ENCODE measurements around the gene VAV2. TPM values are rescaled to one million over a fixed set of nuclear protein-coding genes. Genes with fewer than 3 reads are reported as not detected.
A peak's percentile ranks its signal among the peaks of the same experiment; 100 is the strongest.

VAV2 gene
- total RNA-seq, 1 experiment from 2014 or later: 25.0 TPM

DNA sequence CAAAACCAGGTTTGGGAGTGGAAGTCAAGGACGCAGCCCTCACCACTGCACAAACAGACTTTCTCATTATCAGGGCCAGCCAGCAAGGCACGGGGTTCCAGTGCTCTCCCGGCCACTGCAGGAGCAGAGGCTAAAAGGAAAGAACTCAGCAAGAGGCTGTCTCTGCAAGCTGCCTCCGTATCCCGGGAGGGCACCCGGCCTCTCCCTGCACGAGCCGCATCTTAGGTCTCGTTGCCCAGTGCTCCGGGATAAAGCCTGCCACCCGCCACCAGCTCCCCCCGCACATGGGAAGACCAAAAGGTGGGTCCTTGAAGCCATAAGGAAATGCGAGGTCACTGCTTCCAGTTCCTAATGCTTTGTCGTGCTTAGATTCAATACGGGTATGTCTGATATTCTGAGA, 136.8 kb downstream of the VAV2 start:
- peaks cover 32% of the 10 kb centered on the region for H3K36me3 ChIP-seq

DNA sequence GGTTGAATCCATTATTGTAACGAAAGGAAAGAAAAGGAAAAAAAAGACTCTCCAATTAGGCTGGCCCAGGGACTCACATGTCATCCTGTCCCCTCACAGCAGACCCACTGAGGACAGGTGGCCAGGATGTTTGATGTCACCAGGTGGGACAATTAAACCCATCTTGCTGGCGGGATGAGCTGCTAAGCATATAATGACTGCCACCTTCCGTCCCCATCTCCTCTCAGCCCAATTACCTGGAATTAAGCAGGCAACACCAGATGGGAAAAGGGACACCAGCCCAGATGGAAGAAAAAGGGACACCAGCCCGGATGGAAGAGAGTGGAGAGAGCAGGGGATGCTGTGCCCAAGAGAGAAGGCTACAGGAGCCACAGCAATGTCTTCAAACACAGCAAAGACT, 137.4 kb downstream of the VAV2 start:
- DNase-seq (ENCODE audit: low read depth in 1 of 2, low spot score in 2 of 2): no peak
- H3K27ac ChIP-seq: no peak overlapping the region
- H3K27me3 ChIP-seq (replicated peaks): no peaks in the 10 kb centered on the region
- no peaks in the 10 kb centered on the region for H3K4me1 ChIP-seq (replicated peaks)
- H3K4me3 ChIP-seq: no peak overlapping the region
- H3K9me3 ChIP-seq (replicated peaks): no peaks in the 10 kb centered on the region
- H3K36me3 ChIP-seq: peaks cover 35% of the 10 kb centered on the region

More for the DNA sequence above, 136.8 kb downstream of the VAV2 start:
- Histone ChIP-seq H3K27me3 (replicated peaks) (no peaks in the 10 kb centered on the region), H3K27ac (no peak overlapping the region), H3K9me3 (replicated peaks) (no peaks in the 10 kb centered on the region), H3K4me3 (no peak overlapping the region), H3K4me1 (replicated peaks) (no peaks in the 10 kb centered on the region)
- DNase-seq (ENCODE audit: low read depth in 1 of 2, low spot score in 2 of 2): no peak

DNA sequence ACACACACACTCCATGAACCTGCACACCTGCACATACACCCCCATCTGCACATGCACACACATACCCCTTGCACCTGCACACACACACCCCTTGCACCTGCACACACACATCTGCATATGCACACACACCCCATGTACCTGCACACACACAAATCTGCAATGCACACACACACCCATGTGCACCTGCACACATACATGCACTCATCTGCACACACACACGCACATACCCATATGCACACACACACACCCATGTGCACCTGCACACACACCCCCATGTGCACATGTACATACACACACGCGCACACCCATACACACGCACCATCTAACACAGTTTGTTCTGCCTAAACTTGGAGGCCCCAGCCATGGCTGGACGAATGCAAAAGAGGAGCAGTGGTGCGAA, 138.1 kb downstream of the VAV2 start:
- no peak for DNase-seq (ENCODE audit: low read depth in 1 of 2, low spot score in 2 of 2)
- Histone ChIP-seq H3K4me3 (no peak overlapping the region), H3K27me3 (replicated peaks) (no peaks in the 10 kb centered on the region), H3K36me3 (peaks cover 36% of the 10 kb centered on the region), H3K4me1 (replicated peaks) (no peaks in the 10 kb centered on the region), H3K9me3 (replicated peaks) (no peaks in the 10 kb centered on the region), H3K27ac (no peak overlapping the region)

DNA sequence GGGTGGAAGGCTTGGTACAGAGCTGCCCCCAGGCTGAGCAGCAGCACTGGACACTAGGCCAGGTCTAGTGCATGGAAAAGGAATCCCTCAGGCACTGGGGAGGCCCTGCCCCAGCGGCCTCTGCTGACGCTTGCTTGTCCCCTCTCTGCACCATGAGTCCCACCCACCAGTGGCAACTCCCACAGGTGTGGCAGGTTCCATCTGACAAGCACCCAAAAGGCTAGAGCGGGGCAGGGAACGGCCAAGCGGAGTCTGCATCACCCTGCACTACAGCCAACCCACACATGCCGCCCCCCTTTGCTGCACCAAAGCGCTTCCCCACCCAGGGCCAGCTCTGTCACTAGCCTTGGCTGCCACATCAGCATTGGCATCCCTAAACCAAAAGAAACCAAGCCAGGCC, 138.8 kb downstream of the VAV2 start:
- Histone ChIP-seq H3K36me3 (peaks cover 39% of the 10 kb centered on the region), H3K4me1 (replicated peaks) (no peaks in the 10 kb centered on the region), H3K27me3 (replicated peaks) (no peaks in the 10 kb centered on the region), H3K9me3 (replicated peaks) (no peaks in the 10 kb centered on the region), H3K27ac (no peak overlapping the region), H3K4me3 (no peak overlapping the region)
- no peak for DNase-seq (ENCODE audit: low read depth in 1 of 2, low spot score in 2 of 2)

DNA sequence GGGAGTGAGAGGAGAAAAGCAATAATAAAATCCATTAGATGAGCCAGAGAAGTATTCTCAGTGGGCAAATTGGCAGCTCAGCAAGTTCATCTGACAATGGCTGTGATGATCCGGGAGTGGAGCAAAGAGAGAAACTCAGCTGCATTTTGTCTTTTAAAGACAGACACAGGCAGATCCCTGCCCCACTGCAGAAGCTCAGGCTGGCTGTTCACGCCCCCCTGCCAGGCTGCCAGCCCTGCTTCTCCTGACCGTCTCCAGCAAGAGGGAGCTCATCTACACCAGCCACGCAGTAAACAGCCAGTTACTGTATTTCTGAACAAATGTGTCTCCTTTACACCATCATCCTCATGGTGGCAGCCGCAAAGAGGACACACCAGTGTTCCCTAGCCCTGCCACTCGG, 139.7 kb downstream of the VAV2 start:
- Histone ChIP-seq H3K9me3 (replicated peaks) (no peaks in the 10 kb centered on the region), H3K27ac (no peak overlapping the region), H3K4me3 (no peak overlapping the region), H3K4me1 (replicated peaks) (no peaks in the 10 kb centered on the region), H3K27me3 (replicated peaks) (no peaks in the 10 kb centered on the region), H3K36me3 (peaks cover 35% of the 10 kb centered on the region)
- DNase-seq (ENCODE audit: low read depth in 1 of 2, low spot score in 2 of 2): no peak

GRCh38 chr9:133851693-133852092, 140.4 kb downstream of the VAV2 start:
- Histone ChIP-seq H3K4me1 (replicated peaks) (no peaks in the 10 kb centered on the region), H3K4me3 (no peak overlapping the region), H3K9me3 (replicated peaks) (no peaks in the 10 kb centered on the region), H3K27me3 (replicated peaks) (no peaks in the 10 kb centered on the region), H3K36me3 (peaks cover 36% of the 10 kb centered on the region), H3K27ac (no peak overlapping the region)
- no peak for DNase-seq (ENCODE audit: low read depth in 1 of 2, low spot score in 2 of 2)

- DNase-seq (ENCODE audit: low read depth in 1 of 2, low spot score in 2 of 2): no peak
These were observed 141.2 kb downstream of the VAV2 start for GRCh38 chr9:133850937-133851336.

DNA sequence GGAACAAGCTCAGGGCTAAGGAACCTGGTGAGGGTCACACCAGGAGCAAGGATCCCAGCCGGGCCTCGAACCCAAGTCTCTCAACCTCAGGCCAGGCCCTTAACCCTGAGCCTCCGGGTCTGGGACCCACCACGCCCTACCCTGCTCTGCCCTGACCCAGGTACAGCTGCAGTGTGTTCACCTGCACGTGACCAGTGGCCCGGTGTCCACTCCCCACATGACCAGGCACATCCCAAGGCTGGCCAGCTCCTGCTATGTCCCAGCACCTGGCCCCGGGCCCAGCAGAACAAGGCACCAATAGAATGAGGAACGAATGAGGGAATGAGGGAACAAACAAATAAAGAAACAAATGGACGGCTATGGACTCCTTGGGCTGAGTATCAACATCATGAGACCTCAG, 142.0 kb downstream of the VAV2 start:
- peaks cover 29% of the 10 kb centered on the region for H3K36me3 ChIP-seq
- no peaks in the 10 kb centered on the region for H3K9me3 ChIP-seq (replicated peaks)
- no peaks in the 10 kb centered on the region for H3K27me3 ChIP-seq (replicated peaks)
- no peak for DNase-seq (ENCODE audit: low read depth in 1 of 2, low spot score in 2 of 2)
- peaks cover 5% of the 10 kb centered on the region for H3K4me1 ChIP-seq (replicated peaks)
- H3K27ac ChIP-seq: no peak overlapping the region
- H3K4me3 ChIP-seq: no peak overlapping the region

More at GRCh38 chr9:133850937-133851336, 141.2 kb downstream of the VAV2 start:
- Histone ChIP-seq H3K27ac (no peak overlapping the region), H3K36me3 (peaks cover 33% of the 10 kb centered on the region), H3K27me3 (replicated peaks) (no peaks in the 10 kb centered on the region), H3K4me1 (replicated peaks) (no peaks in the 10 kb centered on the region), H3K4me3 (no peak overlapping the region), H3K9me3 (replicated peaks) (no peaks in the 10 kb centered on the region)

DNA sequence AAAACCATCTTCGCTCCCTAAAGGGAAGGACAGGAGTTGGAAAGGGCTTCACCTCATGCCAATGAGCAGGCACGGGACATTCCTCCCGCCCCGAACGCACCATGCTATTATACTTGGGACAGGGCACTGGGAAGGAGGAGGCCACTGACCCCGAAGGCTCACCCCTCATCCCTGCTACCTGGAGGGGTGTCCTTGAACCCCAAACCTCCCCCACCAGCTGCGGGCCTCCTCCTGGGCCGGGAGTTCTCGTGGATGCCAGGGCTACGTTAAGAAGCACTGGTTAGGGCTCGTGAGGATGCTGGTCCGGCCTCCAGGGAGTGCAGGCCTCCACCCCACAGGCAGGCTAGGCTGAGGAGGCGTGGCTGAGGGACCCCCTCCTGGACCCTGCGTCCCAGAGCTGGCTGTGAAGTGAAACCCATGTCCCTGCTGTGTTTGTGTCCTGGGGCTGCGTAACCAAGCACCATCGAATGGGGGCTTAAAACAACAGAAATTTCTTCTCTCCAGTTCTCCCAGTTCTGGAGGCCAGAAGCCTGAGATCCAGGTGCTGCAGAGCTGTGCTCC, 142.9 kb downstream of the VAV2 start:
- Histone ChIP-seq H3K4me1 (replicated peaks) (peaks cover 5% of the 10 kb centered on the region), H3K27ac (no peak overlapping the region), H3K9me3 (replicated peaks) (no peaks in the 10 kb centered on the region), H3K36me3 (peaks cover 36% of the 10 kb centered on the region), H3K4me3 (no peak overlapping the region), H3K27me3 (replicated peaks) (no peaks in the 10 kb centered on the region)
- DNase-seq (ENCODE audit: low read depth in 1 of 2, low spot score in 2 of 2): no peak

GRCh38 chr9:133848471-133849109, 143.5 kb downstream of the VAV2 start:
- no peaks in the 10 kb centered on the region for H3K27me3 ChIP-seq (replicated peaks)
- peaks cover 36% of the 10 kb centered on the region for H3K36me3 ChIP-seq
- no peak overlapping the region for H3K27ac ChIP-seq
- H3K4me1 ChIP-seq (replicated peaks): peaks cover 5% of the 10 kb centered on the region
- H3K4me3 ChIP-seq: no peak overlapping the region
- no peak for DNase-seq (ENCODE audit: low read depth in 1 of 2, low spot score in 2 of 2)
- no peaks in the 10 kb centered on the region for H3K9me3 ChIP-seq (replicated peaks)

DNA sequence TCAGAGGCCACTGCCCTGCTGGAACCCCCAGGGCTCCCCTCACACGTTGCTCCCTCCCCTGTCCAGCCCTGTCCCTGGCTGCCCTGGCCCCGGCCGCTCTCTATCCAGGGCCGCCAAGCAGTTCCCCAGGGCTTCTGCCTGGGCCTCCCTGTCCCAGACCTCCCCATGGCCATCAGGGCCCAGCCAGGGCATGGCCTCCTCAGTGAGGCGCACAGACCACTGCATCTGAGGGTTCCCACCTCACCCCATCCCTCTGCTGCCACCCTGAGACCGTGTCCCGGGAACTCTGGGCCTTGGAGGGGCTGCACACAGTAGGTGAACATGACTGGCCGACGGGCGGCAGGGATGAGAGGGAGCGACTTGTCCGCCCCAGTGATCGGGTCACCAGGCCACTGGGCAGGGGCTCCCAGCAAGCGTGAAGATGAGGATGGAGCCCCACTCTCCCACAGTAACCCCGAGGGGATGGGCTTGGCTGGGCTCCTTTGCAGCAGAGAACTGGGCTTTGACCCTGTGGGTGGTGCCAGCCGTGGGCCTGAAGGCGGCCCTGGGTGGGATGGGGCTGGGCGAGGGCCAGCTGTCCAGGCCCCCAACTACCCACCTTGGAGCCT, 145.5 kb downstream of the VAV2 start:
- Histone ChIP-seq H3K9me3 (replicated peaks) (no peaks in the 10 kb centered on the region), H3K4me3 (no peak overlapping the region), H3K4me1 (replicated peaks) (peaks cover 5% of the 10 kb centered on the region), H3K36me3 (peaks cover 39% of the 10 kb centered on the region), H3K27me3 (replicated peaks) (no peaks in the 10 kb centered on the region), H3K27ac (no peak overlapping the region)
- DNase-seq (ENCODE audit: low read depth in 1 of 2, low spot score in 2 of 2): no peak

GRCh38 chr9:133845440-133845839, 146.7 kb downstream of the VAV2 start:
- H3K4me3 ChIP-seq: no peak overlapping the region
- peaks cover 34% of the 10 kb centered on the region for H3K36me3 ChIP-seq
- peak in 1 of 2 experiments; percentile 19 for DNase-seq (ENCODE audit: low read depth in 1 of 2, low spot score in 2 of 2)
- peaks cover 5% of the 10 kb centered on the region for H3K4me1 ChIP-seq (replicated peaks)
- H3K27ac ChIP-seq: peak overlapping the region; percentile 19; the same call in 1 of the 2 replicates
- H3K9me3 ChIP-seq (replicated peaks): no peaks in the 10 kb centered on the region
- no peaks in the 10 kb centered on the region for H3K27me3 ChIP-seq (replicated peaks)

DNA sequence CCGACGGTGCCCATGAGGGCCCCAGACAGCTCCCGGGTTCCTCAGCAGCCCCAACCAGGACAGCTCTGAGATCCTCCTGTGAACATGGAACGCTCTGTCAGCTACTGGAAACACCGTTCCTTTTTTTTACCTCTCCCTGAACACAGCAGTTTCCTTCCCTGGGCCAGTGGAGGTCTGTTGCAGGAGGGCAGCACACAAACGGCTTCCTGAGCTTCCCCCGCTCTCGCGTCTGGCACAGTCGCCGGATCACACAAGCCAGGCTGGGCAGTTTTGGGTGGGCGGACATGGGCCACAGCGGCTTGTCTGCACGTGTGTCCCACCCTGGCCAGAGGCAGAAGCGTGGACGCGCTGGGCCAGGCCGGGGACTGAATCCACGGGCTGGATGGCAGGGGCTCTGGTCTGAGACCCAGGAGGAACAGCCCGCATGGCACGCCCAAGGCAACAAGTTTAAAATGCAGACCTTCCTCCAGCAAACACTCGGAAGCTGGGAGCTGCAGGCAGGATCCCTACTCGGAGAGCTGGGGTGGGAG, 147.2 kb downstream of the VAV2 start:
- Histone ChIP-seq H3K27me3 (replicated peaks) (no peaks in the 10 kb centered on the region), H3K4me3 (no peak overlapping the region), H3K9me3 (replicated peaks) (no peaks in the 10 kb centered on the region), H3K27ac (no peak overlapping the region), H3K4me1 (replicated peaks) (peaks cover 5% of the 10 kb centered on the region), H3K36me3 (peaks cover 31% of the 10 kb centered on the region)
- DNase-seq (ENCODE audit: low read depth in 1 of 2, low spot score in 2 of 2): no peak

GRCh38 chr9:133844398-133844784, 147.7 kb downstream of the VAV2 start:
- Histone ChIP-seq H3K27ac (no peak overlapping the region), H3K9me3 (replicated peaks) (no peaks in the 10 kb centered on the region), H3K36me3 (peaks cover 26% of the 10 kb centered on the region), H3K27me3 (replicated peaks) (no peaks in the 10 kb centered on the region), H3K4me3 (no peak overlapping the region), H3K4me1 (replicated peaks) (peaks cover 5% of the 10 kb centered on the region)
- DNase-seq (ENCODE audit: low read depth in 1 of 2, low spot score in 2 of 2): no peak
